Panc1 (cell line): Measurements from ENCODE around the gene MLH3. TPM values are rescaled to one million over a fixed set of nuclear protein-coding genes. Genes with fewer than 3 reads are reported as not detected.

Experiments
- ATAC-seq: fragments of 200-7000 bp; cut with Tn5 transposase; 2 replicates; pipeline ENCODE4 v1.9.1; 2020; ENCODE audit warnings: mild to moderate bottlenecking, moderate library complexity
- BruUV-seq: library from RNA; stranded (reverse); fragments of 400-500 nt; replicated peaks from 2 replicates; lab custom pipeline; 2021; lab: Mats Ljungman, UMichigan
- CTCF ChIA-PET: fragments of 300-600 bp; sonication (Branson Sonifier 250); formaldehyde crosslinking; loops from one replicate; lab custom pipeline; 2022; ENCODE audit warnings: antibody characterized with exemption; lab: Charles Lee
- POLR2A ChIA-PET: fragments of 300-600 bp; sonication (Branson Sonifier 250); formaldehyde crosslinking; loops from one replicate; lab custom pipeline; 2022; ENCODE audit warnings: antibody characterized with exemption; lab: Charles Lee
- DNase-seq: peaks from one replicate; pipeline ENCODE4 v3.0.0-alpha.2; 2010; ENCODE audit warnings: low read depth, low spot score
- H3K27ac ChIP-seq: 2 replicates; pipeline ENCODE4 v1.5.1; 2011; ENCODE audit warnings: mild to moderate bottlenecking, low read length, inconsistent platforms
- H3K27me3 ChIP-seq: fragments of 200-500 bp; sonication (Bioruptor generic); 2 replicates; pipeline ENCODE4 v1.6.0; 2014; ENCODE audit warnings: low read length, inconsistent platforms; ENCODE audit not compliant: control insufficient read depth, insufficient read depth
- H3K36me3 ChIP-seq: fragments of 200-500 bp; sonication (Bioruptor generic); 2 replicates; pipeline ENCODE4 v1.5.1; 2014; ENCODE audit warnings: inconsistent platforms, mild to moderate bottlenecking, low read length, moderate library complexity; ENCODE audit not compliant: control insufficient read depth, insufficient read depth
- H3K4me1 ChIP-seq: 2 replicates; pipeline ENCODE4 v1.5.1; 2011; ENCODE audit warnings: inconsistent platforms, mild to moderate bottlenecking, low read length, moderate library complexity; ENCODE audit not compliant: control insufficient read depth, insufficient read depth
- H3K4me3 ChIP-seq, 2 experiments: 2 replicates each; pipeline ENCODE4 v1.5.1; 2011 to 2012; ENCODE audit warnings: low read depth in 2 of 2, low read length in 2 of 2, mild to moderate bottlenecking in 2 of 2, inconsistent platforms in 1 of 2, moderate library complexity in 1 of 2
- H3K9me3 ChIP-seq: fragments of 200-500 bp; sonication (Bioruptor generic); 2 replicates; pipeline ENCODE4 v1.5.1; 2014; ENCODE audit warnings: low read depth, mild to moderate bottlenecking, inconsistent platforms, low read length, moderate library complexity; ENCODE audit not compliant: control insufficient read depth, insufficient read depth
- POLR2AphosphoS5 ChIP-seq: IDR thresholded peaks from 2 replicates; pipeline ENCODE4 v1.6.1; 2012; ENCODE audit warnings: mild to moderate bottlenecking, low read depth, low read length, moderate library complexity
- SIN3A ChIP-seq: IDR thresholded peaks from 2 replicates; pipeline ENCODE4 v1.6.1; 2012; ENCODE audit warnings: low read depth, mild to moderate bottlenecking, low read length, moderate library complexity, borderline replicate concordance; ENCODE audit not compliant: insufficient read depth
- TCF7L2 ChIP-seq: IDR thresholded peaks from 2 replicates; pipeline ENCODE4 v1.6.1; 2011; ENCODE audit warnings: mild to moderate bottlenecking, low read depth, low read length, inconsistent platforms
- in situ Hi-C: cut with HindIII; loops from 2 replicates; pipeline ENCODE4 v1.10.0; 2016; ENCODE audit warnings: low sequenced_read_pairs, low pct_unique_long_range_greater_than_20kb
- intact Hi-C: fragments of 100-400 bp; cut with micrococcal nuclease; formaldehyde crosslinking; loops from one replicate; pipeline ENCODE4 v1.10.0; 2022; ENCODE audit not compliant: unreplicated experiment
- total RNA-seq: library from RNA; stranded (reverse); gene quantifications from one replicate; pipeline ENCODE4 v1.2.1, GENCODE V29; 2021; ENCODE audit not compliant: unreplicated experiment
- TF ChIP-seq, protein P1 (sequence below), 2 experiments: IDR thresholded peaks; 2 replicates each; pipeline ENCODE4 v1.6.1; 2011 to 2012; ENCODE audit warnings: low read depth in 2 of 2, control low read depth in 1 of 2, low read length in 1 of 2, mild to moderate bottlenecking in 1 of 2, moderate library complexity in 1 of 2; ENCODE audit not compliant: insufficient read depth in 1 of 2
- TF ChIP-seq, protein P2 (sequence below): fragments of 450-650 bp; IDR thresholded peaks from 2 replicates; pipeline ENCODE4 v1.5.1; 2017; ENCODE audit warnings: mild to moderate bottlenecking

Gene MLH3
- total RNA-seq, 1 experiment from 2014 or later = 17.0 TPM

DNA sequence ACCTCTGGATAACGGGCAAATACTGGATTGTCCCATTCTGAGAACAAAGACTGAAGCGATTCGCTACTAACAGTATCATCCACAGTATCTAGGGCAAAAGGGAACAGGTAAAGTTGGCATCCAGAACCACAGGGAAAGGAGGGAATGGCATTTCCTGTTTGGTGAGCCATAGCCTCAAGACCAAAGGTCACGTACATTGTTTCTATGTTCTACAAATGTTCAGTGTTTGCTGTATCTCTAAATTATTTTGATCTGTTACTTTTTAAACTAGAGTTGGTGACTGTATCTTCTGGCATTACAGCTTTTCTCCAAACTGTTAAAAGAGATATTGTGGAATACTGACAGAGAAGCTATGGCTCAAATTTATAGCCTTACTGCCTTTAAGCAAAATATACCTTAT lies 9.7 kb downstream of the MLH3 start:
- Histone ChIP-seq H3K9me3 (no peaks in the 10 kb centered on the region), H3K27ac (0 out of 2 replicates have a peak overlapping the region, but pooled peaks have one; percentile 29), H3K4me1 (peaks cover 17% of the 10 kb centered on the region), H3K36me3 (peaks cover 4% of the 10 kb centered on the region; the same call in 1 of the 2 replicates), H3K4me3 (no peak overlapping the region), H3K27me3 (no peaks in the 10 kb centered on the region)
- POLR2A ChIA-PET = interaction anchor here (0.6 kb wide), 1 partner anchor 162 kb away, joined by 3 read pairs; no protein-coding TSS in a partner anchor
- TF ChIP-seq POLR2AphosphoS5 = no peak
- TF ChIP-seq, protein P1, sequence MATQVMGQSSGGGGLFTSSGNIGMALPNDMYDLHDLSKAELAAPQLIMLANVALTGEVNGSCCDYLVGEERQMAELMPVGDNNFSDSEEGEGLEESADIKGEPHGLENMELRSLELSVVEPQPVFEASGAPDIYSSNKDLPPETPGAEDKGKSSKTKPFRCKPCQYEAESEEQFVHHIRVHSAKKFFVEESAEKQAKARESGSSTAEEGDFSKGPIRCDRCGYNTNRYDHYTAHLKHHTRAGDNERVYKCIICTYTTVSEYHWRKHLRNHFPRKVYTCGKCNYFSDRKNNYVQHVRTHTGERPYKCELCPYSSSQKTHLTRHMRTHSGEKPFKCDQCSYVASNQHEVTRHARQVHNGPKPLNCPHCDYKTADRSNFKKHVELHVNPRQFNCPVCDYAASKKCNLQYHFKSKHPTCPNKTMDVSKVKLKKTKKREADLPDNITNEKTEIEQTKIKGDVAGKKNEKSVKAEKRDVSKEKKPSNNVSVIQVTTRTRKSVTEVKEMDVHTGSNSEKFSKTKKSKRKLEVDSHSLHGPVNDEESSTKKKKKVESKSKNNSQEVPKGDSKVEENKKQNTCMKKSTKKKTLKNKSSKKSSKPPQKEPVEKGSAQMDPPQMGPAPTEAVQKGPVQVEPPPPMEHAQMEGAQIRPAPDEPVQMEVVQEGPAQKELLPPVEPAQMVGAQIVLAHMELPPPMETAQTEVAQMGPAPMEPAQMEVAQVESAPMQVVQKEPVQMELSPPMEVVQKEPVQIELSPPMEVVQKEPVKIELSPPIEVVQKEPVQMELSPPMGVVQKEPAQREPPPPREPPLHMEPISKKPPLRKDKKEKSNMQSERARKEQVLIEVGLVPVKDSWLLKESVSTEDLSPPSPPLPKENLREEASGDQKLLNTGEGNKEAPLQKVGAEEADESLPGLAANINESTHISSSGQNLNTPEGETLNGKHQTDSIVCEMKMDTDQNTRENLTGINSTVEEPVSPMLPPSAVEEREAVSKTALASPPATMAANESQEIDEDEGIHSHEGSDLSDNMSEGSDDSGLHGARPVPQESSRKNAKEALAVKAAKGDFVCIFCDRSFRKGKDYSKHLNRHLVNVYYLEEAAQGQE (IDR thresholded peaks at IDR 0.05; ENCODE audit: insufficient read depth in 1 of 2, low read depth in 2 of 2, low read length in 1 of 2) = no peak
- TF ChIP-seq SIN3A = no peak
- TF ChIP-seq, protein P2, sequence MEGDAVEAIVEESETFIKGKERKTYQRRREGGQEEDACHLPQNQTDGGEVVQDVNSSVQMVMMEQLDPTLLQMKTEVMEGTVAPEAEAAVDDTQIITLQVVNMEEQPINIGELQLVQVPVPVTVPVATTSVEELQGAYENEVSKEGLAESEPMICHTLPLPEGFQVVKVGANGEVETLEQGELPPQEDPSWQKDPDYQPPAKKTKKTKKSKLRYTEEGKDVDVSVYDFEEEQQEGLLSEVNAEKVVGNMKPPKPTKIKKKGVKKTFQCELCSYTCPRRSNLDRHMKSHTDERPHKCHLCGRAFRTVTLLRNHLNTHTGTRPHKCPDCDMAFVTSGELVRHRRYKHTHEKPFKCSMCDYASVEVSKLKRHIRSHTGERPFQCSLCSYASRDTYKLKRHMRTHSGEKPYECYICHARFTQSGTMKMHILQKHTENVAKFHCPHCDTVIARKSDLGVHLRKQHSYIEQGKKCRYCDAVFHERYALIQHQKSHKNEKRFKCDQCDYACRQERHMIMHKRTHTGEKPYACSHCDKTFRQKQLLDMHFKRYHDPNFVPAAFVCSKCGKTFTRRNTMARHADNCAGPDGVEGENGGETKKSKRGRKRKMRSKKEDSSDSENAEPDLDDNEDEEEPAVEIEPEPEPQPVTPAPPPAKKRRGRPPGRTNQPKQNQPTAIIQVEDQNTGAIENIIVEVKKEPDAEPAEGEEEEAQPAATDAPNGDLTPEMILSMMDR = no peak
- no peak for TF ChIP-seq TCF7L2
- no TSS peak for BruUV-seq
- CTCF ChIA-PET = no interaction called here
- peak; percentile 82 for ATAC-seq
- intact Hi-C loops = no loop called here
- in situ Hi-C loops = no loop called here
- no peak for DNase-seq

DNA sequence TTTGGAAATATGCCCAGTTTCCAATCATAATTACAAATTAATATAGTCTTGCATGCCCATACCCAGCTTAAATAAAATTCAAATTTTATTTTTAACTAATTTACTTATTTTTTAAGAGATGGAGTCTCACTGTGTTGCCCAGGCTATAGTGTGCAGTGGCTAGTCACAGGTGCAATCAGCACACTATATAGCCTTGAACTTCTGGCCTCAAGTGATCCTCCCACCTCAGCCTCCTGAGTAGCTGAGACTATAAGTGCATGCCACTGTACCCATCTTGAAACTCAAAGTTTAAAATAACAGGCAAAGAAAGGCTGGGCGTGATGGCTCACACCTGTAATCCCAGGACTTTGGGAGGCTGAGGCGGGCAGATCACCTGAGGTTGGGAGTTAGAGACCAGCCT lies 10.3 kb downstream of the MLH3 start:
- no TSS peak for BruUV-seq
- ATAC-seq (no peak), DNase-seq (no peak)
- TF ChIP-seq, protein P1 (IDR thresholded peaks at IDR 0.05; ENCODE audit: insufficient read depth in 1 of 2, low read depth in 2 of 2, low read length in 1 of 2) = no peak
- TF ChIP-seq SIN3A (no peak), TCF7L2 (no peak), POLR2AphosphoS5 (no peak)
- TF ChIP-seq, protein P2 = no peak
- H3K27ac ChIP-seq = no peak overlapping the region
- POLR2A ChIA-PET = interaction anchor here (0.6 kb wide), 1 partner anchor 11 kb away, joined by 3 read pairs; no protein-coding TSS in a partner anchor
- no peaks in the 10 kb centered on the region for H3K9me3 ChIP-seq
- in situ Hi-C loops = no loop called here
- peaks cover 4% of the 10 kb centered on the region; the same call in 1 of the 2 replicates for H3K36me3 ChIP-seq
- CTCF ChIA-PET = no interaction called here
- no peaks in the 10 kb centered on the region for H3K27me3 ChIP-seq
- no peak overlapping the region for H3K4me3 ChIP-seq
- intact Hi-C loops = no loop called here
- H3K4me1 ChIP-seq = peaks cover 17% of the 10 kb centered on the region
